Ascending aorta (tissue), 2 donors: ENCODE results near the gene APLF. TPM values are rescaled to one million over a fixed set of nuclear protein-coding genes. Genes with fewer than 3 reads are reported as not detected.
"Not testable (repeated sequence)": the region's sequence is repeated elsewhere in the genome, so short reads cannot be mapped to it uniquely, and the experiment has no call there.

Source experiments
- DNase-seq, 2 donors: peaks; one replicate each; pipeline ENCODE4 v3.0.0-alpha.2; 2019; ENCODE audit warnings: low spot score in 2 of 2
- H3K27ac ChIP-seq, 2 donors: fragments of 200-600 bp; sonication (generic); one replicate each; pipeline ENCODE4 v1.5.1; 2016 to 2017; ENCODE audit warnings: mild to moderate bottlenecking in 1 of 2
- H3K27me3 ChIP-seq: fragments of 200-600 bp; sonication (generic); one replicate; pipeline ENCODE4 v1.5.1; 2017
- H3K36me3 ChIP-seq, 2 donors: fragments of 200-600 bp; sonication (generic); one replicate each; pipeline ENCODE4 v1.5.1; 2016
- H3K4me1 ChIP-seq, 2 donors: fragments of 200-600 bp; sonication (generic); one replicate each; pipeline ENCODE4 v1.5.1; 2016 to 2017; ENCODE audit warnings: mild to moderate bottlenecking in 1 of 2
- H3K4me3 ChIP-seq, 2 donors: fragments of 200-600 bp; sonication (generic); one replicate each; pipeline ENCODE4 v1.5.1; 2016 to 2017; ENCODE audit warnings: mild to moderate bottlenecking in 1 of 2
- H3K9me3 ChIP-seq, 2 donors: fragments of 200-600 bp; sonication (generic); one replicate each; pipeline ENCODE4 v1.5.1; 2016
- CTCF ChIP-seq, 3 experiments: fragments of 200-600 bp in 2 of 3; fragments of 450-650 bp in 1 of 3; sonication (generic) in 2 of 3; IDR thresholded peaks; one replicate each; pipeline ENCODE4 v1.5.1; 2016 to 2019; ENCODE audit warnings: antibody characterized with exemption in 3 of 3, mild to moderate bottlenecking in 1 of 3, moderate library complexity in 1 of 3
- intact Hi-C: fragments of 100-400 bp; cut with DNase I; formaldehyde crosslinking; loops from one replicate; pipeline ENCODE4 v1.15.1; 2023
- total RNA-seq: library from RNA; depleted of rRNA; stranded (reverse); fragments of >200 nt; gene quantifications from one replicate; pipeline ENCODE4 v1.1.0, GENCODE V29; 2016

The APLF gene
- total RNA-seq, 1 donor from 2014 or later, result 2.8 TPM

DNA sequence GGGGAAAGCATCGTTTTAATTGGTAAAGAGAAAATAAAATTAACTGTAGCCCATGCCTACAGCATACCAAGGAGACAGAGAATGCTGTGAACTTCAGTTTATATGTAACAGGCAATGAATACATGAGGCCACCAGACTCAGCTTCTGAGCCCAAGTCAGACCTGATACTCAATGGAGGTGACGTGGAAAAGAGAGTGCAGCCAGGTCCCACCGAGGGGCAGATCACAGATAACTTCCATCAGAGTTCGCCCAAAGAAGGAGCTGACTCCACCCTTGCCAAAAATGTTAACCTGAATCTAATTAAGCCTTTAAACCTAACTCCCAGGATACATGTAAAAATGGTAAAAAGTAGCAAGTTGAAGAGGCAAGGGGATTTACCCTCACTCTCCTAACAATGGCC lies 123.8 kb downstream of the APLF start:
- no peaks in the 10 kb centered on the region for H3K27me3 ChIP-seq
- no peak overlapping the region for H3K27ac ChIP-seq
- H3K9me3 ChIP-seq, result no peaks in the 10 kb centered on the region
- no peak overlapping the region for H3K4me3 ChIP-seq
- intact Hi-C loops, result no loop called here
- H3K36me3 ChIP-seq, result no peaks in the 10 kb centered on the region
- TF ChIP-seq CTCF (IDR thresholded peaks at IDR 0.05), result no peak
- no peak for DNase-seq
- H3K4me1 ChIP-seq, result no peaks in the 10 kb centered on the region

DNA sequence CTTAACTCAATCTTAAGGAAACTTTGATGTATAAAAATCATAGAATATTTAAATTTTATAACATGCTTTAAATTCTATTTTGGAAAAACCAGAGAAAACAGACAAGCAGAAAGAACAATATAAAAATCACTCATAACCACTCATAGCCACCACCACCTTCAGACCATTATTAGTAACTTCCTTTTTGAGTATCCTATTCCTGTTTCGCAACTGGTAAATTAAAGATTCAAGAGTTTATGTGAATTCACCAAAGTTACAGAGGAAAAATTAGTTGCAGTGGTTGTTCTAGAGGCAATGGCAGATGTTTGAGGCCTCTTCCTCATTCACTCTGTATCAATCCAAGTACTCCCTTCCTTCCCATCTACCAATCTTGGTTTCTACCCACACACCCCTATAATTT lies 126.7 kb downstream of the APLF start:
- intact Hi-C loops, result no loop called here
- Histone ChIP-seq H3K9me3 (no peaks in the 10 kb centered on the region), H3K36me3 (no peaks in the 10 kb centered on the region), H3K27ac (no peak overlapping the region), H3K27me3 (no peaks in the 10 kb centered on the region), H3K4me1 (no peaks in the 10 kb centered on the region), H3K4me3 (no peak overlapping the region)
- no peak for DNase-seq
- no peak for TF ChIP-seq CTCF (IDR thresholded peaks at IDR 0.05)

DNA sequence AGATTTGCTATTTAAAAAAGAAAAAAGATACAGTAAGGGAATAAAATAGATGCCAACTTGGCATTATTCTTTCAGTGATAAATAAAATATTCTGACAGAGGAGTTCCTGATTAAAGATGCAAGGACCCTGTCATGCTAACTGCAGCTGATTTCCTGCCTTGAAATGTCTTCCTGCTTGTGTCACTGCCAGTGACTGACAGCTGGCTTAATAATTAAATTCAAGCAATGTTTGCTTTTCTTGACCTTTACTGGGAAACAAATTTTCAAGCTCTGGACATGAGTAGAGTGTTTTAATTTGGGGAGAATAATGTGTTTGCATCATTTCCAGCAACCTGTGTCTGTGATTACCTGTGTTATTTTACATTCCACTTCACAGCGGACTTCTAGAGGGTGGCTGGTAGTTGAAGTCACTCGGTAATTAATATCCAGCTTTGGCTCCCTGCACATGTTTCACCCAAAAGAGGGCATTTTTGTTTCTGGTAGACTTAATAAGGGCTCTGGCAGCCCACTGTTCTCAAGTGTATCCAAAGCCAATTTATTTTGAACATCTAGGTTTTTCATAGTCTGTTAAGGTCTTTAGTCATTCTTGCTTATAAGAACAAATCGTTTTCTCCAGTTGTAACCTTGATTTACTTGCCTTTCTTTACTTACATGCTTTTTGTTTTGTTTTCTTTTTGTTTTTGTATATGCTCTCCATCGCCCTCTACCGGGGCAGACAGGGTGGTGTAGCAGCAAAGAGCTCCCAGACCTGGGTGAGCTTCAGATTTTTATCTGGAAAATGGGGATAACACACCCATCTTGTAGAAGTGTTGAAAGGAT lies 127.5 kb downstream of the APLF start:
- peaks cover 0 to 4% of the 10 kb centered on the region in 2 donors for H3K9me3 ChIP-seq
- DNase-seq, result no peak
- no peak overlapping the region for H3K27ac ChIP-seq
- H3K36me3 ChIP-seq, result no peaks in the 10 kb centered on the region
- TF ChIP-seq CTCF (IDR thresholded peaks at IDR 0.05), result peak in 2 of 3 experiments; percentile 11 to 43
- no peaks in the 10 kb centered on the region for H3K4me1 ChIP-seq
- intact Hi-C loops, result no loop called here
- H3K4me3 ChIP-seq, result no peak overlapping the region
- H3K27me3 ChIP-seq, result no peaks in the 10 kb centered on the region

- H3K9me3 ChIP-seq, intact Hi-C loops: not testable (repeated sequence)
These were observed 128.1 kb downstream of the APLF start for GRCh38 chr2:68595493-68595785.

GRCh38 chr2:68600495-68600894 lies 133.1 kb downstream of the APLF start:
- DNase-seq, H3K36me3 ChIP-seq, H3K27ac ChIP-seq, intact Hi-C loops, H3K27me3 ChIP-seq, H3K4me1 ChIP-seq, H3K4me3 ChIP-seq: not testable (repeated sequence)
- H3K9me3 ChIP-seq, result peaks cover 4 to 22% of the 10 kb centered on the region in 2 donors

More at GRCh38 chr2:68595493-68595785, 128.1 kb downstream of the APLF start:
- not testable (repeated sequence) for H3K4me3 ChIP-seq, H3K36me3 ChIP-seq, H3K27me3 ChIP-seq, H3K27ac ChIP-seq, DNase-seq, H3K4me1 ChIP-seq

- no peak for TF ChIP-seq CTCF (IDR thresholded peaks at IDR 0.05)
- H3K4me3 ChIP-seq, result no peak overlapping the region
- no peaks in the 10 kb centered on the region for H3K36me3 ChIP-seq
- DNase-seq, result no peak
- H3K4me1 ChIP-seq, result no peaks in the 10 kb centered on the region
- no peaks in the 10 kb centered on the region for H3K27me3 ChIP-seq
- peaks cover 4 to 22% of the 10 kb centered on the region in 2 donors for H3K9me3 ChIP-seq
- intact Hi-C loops, result no loop called here
- no peak overlapping the region for H3K27ac ChIP-seq
These were observed 135.7 kb downstream of the APLF start for GRCh38 chr2:68603059-68603458.

DNA sequence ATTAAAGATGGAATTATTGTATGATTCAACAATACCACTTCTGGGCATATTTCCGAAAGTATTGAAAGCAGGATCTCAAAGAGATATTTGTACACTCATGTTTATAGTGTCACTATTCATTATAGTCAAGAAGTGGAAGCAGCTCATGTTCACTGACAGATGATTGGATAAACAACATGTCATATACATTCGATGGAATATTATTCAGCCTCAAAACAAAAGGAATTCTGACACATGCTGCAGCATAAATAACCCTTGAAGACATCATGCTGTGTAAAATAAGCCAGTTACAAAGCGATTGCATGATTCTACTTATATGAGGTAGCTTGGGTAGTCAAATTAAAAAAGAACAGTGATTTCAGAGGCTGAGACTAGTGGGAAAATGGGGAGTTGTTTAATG lies 136.7 kb downstream of the APLF start:
- no peak for DNase-seq
- Histone ChIP-seq H3K27ac (no peak overlapping the region), H3K9me3 (peaks cover 4 to 24% of the 10 kb centered on the region in 2 donors), H3K36me3 (no peaks in the 10 kb centered on the region), H3K4me1 (no peaks in the 10 kb centered on the region), H3K4me3 (no peak overlapping the region), H3K27me3 (no peaks in the 10 kb centered on the region)
- intact Hi-C loops, result no loop called here
- TF ChIP-seq CTCF (IDR thresholded peaks at IDR 0.05), result no peak
